GM23248 (cell line): Measurements from ENCODE around the gene SELENOI. TPM values are rescaled to one million over a fixed set of nuclear protein-coding genes. Genes with fewer than 3 reads are reported as not detected.
A peak's percentile ranks its signal among the peaks of the same experiment; 100 is the strongest.
"Not testable (repeated sequence)": the region's sequence is repeated elsewhere in the genome, so short reads cannot be mapped to it uniquely, and the experiment has no call there.

Source experiments
- DNase-seq: peaks from one replicate; pipeline ENCODE4 v3.0.0-alpha.2; 2015
- H2AFZ ChIP-seq: fragments of 200-600 bp; sonication (generic); 2 replicates; pipeline ENCODE4 v1.6.1; 2016; ENCODE audit warnings: antibody characterized with exemption
- H3F3A ChIP-seq: fragments of 200-600 bp; sonication (generic); 2 replicates; pipeline ENCODE4 v1.6.1; 2016; ENCODE audit warnings: mild to moderate bottlenecking, antibody characterized with exemption, mixed run types; ENCODE audit not compliant: insufficient read depth
- H3K27ac ChIP-seq: fragments of 200-600 bp; sonication (generic); 2 replicates; pipeline ENCODE4 v1.5.1; 2016; ENCODE audit warnings: mild to moderate bottlenecking
- H3K27me3 ChIP-seq: fragments of 200-600 bp; sonication (generic); replicated peaks from 2 replicates; pipeline ENCODE4 v1.6.1; 2016; ENCODE audit warnings: mild to moderate bottlenecking; ENCODE audit not compliant: insufficient read depth
- H3K36me3 ChIP-seq: fragments of 200-600 bp; sonication (generic); 2 replicates; pipeline ENCODE4 v1.6.1; 2016; ENCODE audit warnings: low read depth, mild to moderate bottlenecking
- H3K4me1 ChIP-seq: fragments of 200-600 bp; sonication (generic); 2 replicates; pipeline ENCODE4 v1.6.1; 2016; ENCODE audit warnings: mild to moderate bottlenecking; ENCODE audit not compliant: insufficient read depth
- H3K4me2 ChIP-seq: fragments of 200-600 bp; sonication (generic); one replicate; pipeline ENCODE4 v1.6.1; 2016; ENCODE audit warnings: mild to moderate bottlenecking; ENCODE audit not compliant: unreplicated experiment
- H3K4me3 ChIP-seq: fragments of 200-600 bp; sonication (generic); 2 replicates; pipeline ENCODE4 v1.5.1; 2016; ENCODE audit warnings: mild to moderate bottlenecking
- H3K79me2 ChIP-seq: fragments of 200-600 bp; sonication (generic); 2 replicates; pipeline ENCODE4 v1.6.1; 2016; ENCODE audit warnings: mild to moderate bottlenecking; ENCODE audit not compliant: insufficient read depth
- H3K9ac ChIP-seq: fragments of 200-600 bp; sonication (generic); 2 replicates; pipeline ENCODE4 v1.6.1; 2016; ENCODE audit warnings: mild to moderate bottlenecking
- H3K9me2 ChIP-seq: fragments of 200-600 bp; sonication (generic); 2 replicates; pipeline ENCODE4 v1.6.1; 2016; ENCODE audit warnings: mixed run types, mild to moderate bottlenecking, moderate library complexity; ENCODE audit not compliant: insufficient read depth
- H3K9me3 ChIP-seq: fragments of 200-600 bp; sonication (generic); one replicate; pipeline ENCODE4 v1.6.1; 2017; ENCODE audit warnings: low read depth
- H4K20me1 ChIP-seq: fragments of 200-600 bp; sonication (generic); 2 replicates; pipeline ENCODE4 v1.6.0; 2016; ENCODE audit not compliant: insufficient read depth
- EZH2 ChIP-seq: fragments of 200-600 bp; sonication (generic); IDR thresholded peaks from 2 replicates; pipeline ENCODE4 v1.6.1; 2018; ENCODE audit warnings: antibody characterized with exemption, mild to moderate bottlenecking; ENCODE audit not compliant: insufficient read depth, poor library complexity, severe bottlenecking
- EZH2phosphoT487 ChIP-seq: fragments of 200-600 bp; sonication (generic); IDR thresholded peaks from 2 replicates; pipeline ENCODE4 v1.6.1; 2018; ENCODE audit warnings: antibody characterized with exemption, moderate library complexity, mild to moderate bottlenecking, low read depth; ENCODE audit not compliant: insufficient read depth
- WGBS, 2 experiments: methylation state at CpG; one replicate each; pipeline ENCODE4 v1.1.6; 2015 to 2017; ENCODE audit warnings: low lambda C conversion rate in 2 of 2, low coverage in 1 of 2; ENCODE audit errors: missing lambda C conversion rate in 2 of 2; 5-methylcytosine and 5-hydroxymethylcytosine counted together
- in situ Hi-C: fragments of 300-500 bp; cut with MboI; formaldehyde crosslinking; loops from 2 replicates; pipeline ENCODE4 v1.15.0; 2020
- polyA plus RNA-seq: library from polyadenylated mRNA; unstranded; fragments of >200 nt; fragmentation: Nextera tagmentation; extraction: Ambion mirVana; gene quantifications from 2 replicates; pipeline ENCODE4 v1.2.1, GENCODE V29; 2016
- total RNA-seq: library from RNA; depleted of rRNA; stranded (reverse); fragments of >200 nt; shearing (Covaris generic); gene quantifications from 2 replicates; pipeline ENCODE4 v1.2.3, GENCODE V29; 2014

The SELENOI gene
- total and polyA plus RNA-seq, 2 experiments from 2014 or later, result 3.6 to 19.8 TPM

DNA sequence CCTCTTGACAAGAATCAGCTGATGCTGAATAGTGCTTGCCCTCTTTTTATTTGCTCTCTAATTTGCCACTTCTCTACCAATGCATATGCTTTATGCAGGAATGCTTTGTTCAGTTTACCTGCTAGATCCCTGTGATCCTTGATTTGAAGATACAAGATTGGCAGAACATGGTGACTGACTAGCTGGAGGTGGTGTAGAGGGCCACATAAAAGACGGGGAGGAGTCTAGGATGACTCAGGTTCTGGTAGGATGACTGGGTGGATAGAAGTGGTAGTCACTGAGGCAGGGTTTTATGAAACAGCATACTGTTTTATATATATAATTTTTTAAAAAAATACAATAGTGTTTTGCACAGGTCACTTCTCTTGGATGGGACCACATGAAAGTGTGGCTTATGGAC lies 6.9 kb downstream of the SELENOI start:
- in situ Hi-C loops, result no loop called here
- Histone ChIP-seq H3K27me3 (no peaks in the 10 kb centered on the region), H3F3A (peaks cover 9% of the 10 kb centered on the region; the same call in 1 of the 2 replicates), H3K79me2 (peaks cover 100% of the 10 kb centered on the region), H3K27ac (peak overlapping the region; percentile 15), H3K36me3 (no peaks in the 10 kb centered on the region), H3K9me2 (no peaks in the 10 kb centered on the region), H3K4me2 (no peak overlapping the region), H3K4me1 (peaks cover 24% of the 10 kb centered on the region), H3K4me3 (no peak overlapping the region), H3K9ac (no peak overlapping the region), H4K20me1 (peaks cover 7% of the 10 kb centered on the region; the same call in 1 of the 2 replicates), H2AFZ (no peak overlapping the region), H3K9me3 (no peaks in the 10 kb centered on the region)
- WGBS, 2 experiments, result 23 to 27% methylated on average over 1 of the region's 1 CpG
- no peak for TF ChIP-seq EZH2phosphoT487
- TF ChIP-seq EZH2, result no peak
- DNase-seq, result peak; percentile 76

GRCh38 chr2:26354469-26354868 lies 8.5 kb downstream of the SELENOI start:
- in situ Hi-C loops, result not testable (repeated sequence)

DNA sequence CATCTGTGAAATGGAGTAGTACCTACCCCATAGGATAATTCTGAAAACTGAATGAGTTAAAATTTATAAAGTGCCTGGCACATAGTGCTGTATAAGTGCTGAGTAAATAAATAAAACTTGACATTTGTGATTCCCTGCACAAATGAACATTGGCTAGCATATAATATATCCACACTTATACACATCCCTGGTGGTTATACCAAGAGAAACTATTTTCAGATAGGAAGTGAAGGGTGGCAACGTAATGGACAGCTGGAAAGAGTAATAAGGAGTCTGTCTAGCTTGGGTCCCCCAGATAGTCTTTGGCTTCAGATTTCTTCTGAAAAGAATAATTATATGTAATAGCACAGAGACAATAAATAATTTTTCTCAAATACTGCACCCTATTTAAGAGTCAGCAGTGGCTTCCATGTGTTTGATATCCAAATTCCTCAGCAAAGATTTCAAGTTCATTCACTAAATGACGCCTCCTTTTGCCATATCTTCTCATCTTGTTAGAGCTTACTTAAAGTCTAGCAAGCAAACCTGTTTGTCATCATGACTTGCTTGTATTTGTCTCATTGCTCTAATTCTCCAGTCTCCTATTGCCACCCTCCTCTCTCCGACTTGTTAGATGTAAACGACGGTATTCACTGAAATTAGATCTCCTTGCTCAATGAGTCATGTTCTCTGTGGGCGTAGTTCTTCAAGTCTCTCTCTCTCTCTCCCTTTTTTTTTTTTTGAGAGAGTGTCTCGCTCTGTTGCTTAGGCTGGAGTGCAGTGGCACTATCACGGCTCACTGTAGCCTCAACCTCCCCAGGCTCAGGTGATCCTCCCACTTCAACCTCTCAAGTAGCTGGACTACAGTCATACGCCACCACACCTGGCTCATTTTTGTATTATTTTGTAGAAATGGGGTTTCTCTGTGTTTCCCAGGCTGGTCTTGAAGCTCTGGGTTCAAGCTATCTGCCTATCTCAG lies 9.4 kb downstream of the SELENOI start:
- Histone ChIP-seq H3K9me2 (no peaks in the 10 kb centered on the region), H3K4me3 (peak overlapping the region; percentile 27; the same call in 1 of the 2 replicates), H3K9me3 (no peaks in the 10 kb centered on the region), H2AFZ (no peak overlapping the region), H3K4me2 (peak overlapping the region; percentile 58), H3K9ac (peak overlapping the region; percentile 30), H3K79me2 (peaks cover 100% of the 10 kb centered on the region), H3K27ac (peak overlapping the region; percentile 66), H3K36me3 (no peaks in the 10 kb centered on the region), H3K4me1 (peaks cover 19% of the 10 kb centered on the region), H3F3A (peaks cover 9% of the 10 kb centered on the region; the same call in 1 of the 2 replicates), H3K27me3 (no peaks in the 10 kb centered on the region), H4K20me1 (no peaks in the 10 kb centered on the region)
- in situ Hi-C loops, result no loop called here
- WGBS, 2 experiments, result 45 to 55% methylated on average over 8 to 9 of the region's 9 CpGs
- peak; percentile 93 for DNase-seq
- TF ChIP-seq EZH2phosphoT487 (no peak), EZH2 (no peak)

More at GRCh38 chr2:26354469-26354868, 8.5 kb downstream of the SELENOI start:
- not testable (repeated sequence) for H3K27me3 ChIP-seq, H3F3A ChIP-seq, H3K4me3 ChIP-seq, DNase-seq, H2AFZ ChIP-seq, H3K9ac ChIP-seq, H3K36me3 ChIP-seq, H3K9me2 ChIP-seq, H3K4me2 ChIP-seq, H3K9me3 ChIP-seq, H4K20me1 ChIP-seq, H3K27ac ChIP-seq
- Histone ChIP-seq H3K4me1 (peaks cover 19% of the 10 kb centered on the region), H3K79me2 (peaks cover 100% of the 10 kb centered on the region)
- 97 to 98% methylated on average over 16 of the region's 16 CpGs for WGBS, 2 experiments

GRCh38 chr2:26356111-26356510 lies 10.2 kb downstream of the SELENOI start:
- no peaks in the 10 kb centered on the region for H3K9me2 ChIP-seq
- peaks cover 19% of the 10 kb centered on the region for H3K4me1 ChIP-seq
- H3K36me3 ChIP-seq, result no peaks in the 10 kb centered on the region
- H3K27ac ChIP-seq, result peak overlapping the region; percentile 66; the same call in 1 of the 2 replicates
- H3K79me2 ChIP-seq, result peaks cover 100% of the 10 kb centered on the region
- no peaks in the 10 kb centered on the region for H3K9me3 ChIP-seq
- H3K9ac ChIP-seq, result no peak overlapping the region
- H3K4me2 ChIP-seq, result peak overlapping the region; percentile 58
- H3K27me3 ChIP-seq, result no peaks in the 10 kb centered on the region
- no peak overlapping the region for H2AFZ ChIP-seq
- no peaks in the 10 kb centered on the region for H4K20me1 ChIP-seq
- in situ Hi-C loops, result no loop called here
- no peak for DNase-seq
- peaks cover 9% of the 10 kb centered on the region; the same call in 1 of the 2 replicates for H3F3A ChIP-seq
- 98% methylated on average over 2 of the region's 2 CpGs for WGBS, 2 experiments
- TF ChIP-seq EZH2phosphoT487, result no peak
- TF ChIP-seq EZH2, result no peak
- no peak overlapping the region for H3K4me3 ChIP-seq
